ENCODE data around the gene ZNF485. TPM values are rescaled to one million over a fixed set of nuclear protein-coding genes. Genes with fewer than 3 reads are reported as not detected.

The ZNF485 gene
- total RNA-seq, 1 experiment from 2014 or later = 2.9 TPM

Other genes starting within 250 kb of the ZNF485 start
- not detected in 2 replicates for gene FXYD4, start 234.8 kb upstream of the ZNF485 start, total RNA-seq (2014; rRNA removed; shearing (Covaris generic))
- 63.2 and 64.7 TPM in 2 replicates for gene HNRNPF, start 197.3 kb upstream of the ZNF485 start, total RNA-seq (2014; rRNA removed; shearing (Covaris generic))
- gene ZNF487, start 169.3 kb upstream of the ZNF485 start, total RNA-seq (2014; rRNA removed; shearing (Covaris generic)) = 0.18 and 0.38 TPM in 2 replicates
- gene ZNF239, start 31.8 kb upstream of the ZNF485 start, total RNA-seq (2014; rRNA removed; shearing (Covaris generic)) = not detected in 2 replicates
- 12.0 and 14.8 TPM in 2 replicates for gene ZNF32, start 42.4 kb downstream of the ZNF485 start, total RNA-seq (2014; rRNA removed; shearing (Covaris generic))